Measurements from ENCODE around the gene MFSD6L.

DNA sequence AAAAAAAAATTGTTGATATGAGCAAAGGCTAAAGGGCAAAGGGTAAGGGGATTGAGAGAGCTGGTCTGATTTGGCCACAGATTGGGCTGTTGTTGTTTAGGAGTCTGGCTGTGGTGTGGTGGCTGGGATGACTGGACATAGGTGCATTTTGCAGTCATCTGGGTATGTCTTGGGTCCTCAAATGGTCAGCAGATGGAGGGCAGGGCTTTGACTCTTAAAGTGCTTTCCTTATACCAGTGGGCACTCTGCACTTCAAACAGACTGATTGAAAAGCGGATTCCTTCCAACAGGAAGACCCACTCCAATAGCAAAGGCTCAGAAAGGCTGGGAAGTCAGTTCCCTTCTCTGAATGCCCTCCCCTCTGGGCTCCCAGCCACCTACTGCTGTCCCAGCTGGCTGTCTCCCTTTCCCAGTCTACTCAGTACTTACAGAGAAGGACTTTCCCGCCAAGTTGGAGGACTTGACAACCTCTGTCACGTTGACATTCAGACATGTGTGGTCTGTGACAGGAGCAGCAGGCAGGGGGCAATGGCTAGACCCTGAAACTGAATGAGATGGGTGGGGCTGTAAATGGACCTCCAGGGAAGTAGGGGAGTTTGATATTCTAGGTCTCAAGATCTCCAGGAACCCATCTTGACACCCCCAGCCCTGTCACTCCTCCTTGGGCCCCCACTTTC, 19.6 kb upstream of the MFSD6L start:
- no peak for TF ChIP-seq EZH2 (IDR thresholded peaks at IDR 0.05; ENCODE audit: borderline replicate concordance, low read length)
- TF ChIP-seq, protein P1, sequence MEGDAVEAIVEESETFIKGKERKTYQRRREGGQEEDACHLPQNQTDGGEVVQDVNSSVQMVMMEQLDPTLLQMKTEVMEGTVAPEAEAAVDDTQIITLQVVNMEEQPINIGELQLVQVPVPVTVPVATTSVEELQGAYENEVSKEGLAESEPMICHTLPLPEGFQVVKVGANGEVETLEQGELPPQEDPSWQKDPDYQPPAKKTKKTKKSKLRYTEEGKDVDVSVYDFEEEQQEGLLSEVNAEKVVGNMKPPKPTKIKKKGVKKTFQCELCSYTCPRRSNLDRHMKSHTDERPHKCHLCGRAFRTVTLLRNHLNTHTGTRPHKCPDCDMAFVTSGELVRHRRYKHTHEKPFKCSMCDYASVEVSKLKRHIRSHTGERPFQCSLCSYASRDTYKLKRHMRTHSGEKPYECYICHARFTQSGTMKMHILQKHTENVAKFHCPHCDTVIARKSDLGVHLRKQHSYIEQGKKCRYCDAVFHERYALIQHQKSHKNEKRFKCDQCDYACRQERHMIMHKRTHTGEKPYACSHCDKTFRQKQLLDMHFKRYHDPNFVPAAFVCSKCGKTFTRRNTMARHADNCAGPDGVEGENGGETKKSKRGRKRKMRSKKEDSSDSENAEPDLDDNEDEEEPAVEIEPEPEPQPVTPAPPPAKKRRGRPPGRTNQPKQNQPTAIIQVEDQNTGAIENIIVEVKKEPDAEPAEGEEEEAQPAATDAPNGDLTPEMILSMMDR (IDR thresholded peaks at IDR 0.05; ENCODE audit: low read length): no peak
